IMR-90 (cell line): ENCODE measurements around the gene TAC4. TPM values are rescaled to one million over a fixed set of nuclear protein-coding genes. Genes with fewer than 3 reads are reported as not detected.

Source experiments
- ATAC-seq: fragments of 200-7000 bp; cut with Tn5 transposase; 2 replicates; pipeline ENCODE4 v1.9.1; 2020; ENCODE audit warnings: low read depth, mild to moderate bottlenecking, moderate library complexity
- BruUV-seq: library from RNA; stranded (reverse); fragments of 400-500 nt; replicated peaks from 2 replicates; lab custom pipeline; 2021; lab: Mats Ljungman, UMichigan
- CTCF ChIA-PET: fragments of 300-600 bp; formaldehyde crosslinking; extraction: SDS; loops from one replicate; lab custom pipeline; 2021; ENCODE audit warnings: antibody characterized with exemption; lab: Yijun Ruan, JAX
- POLR2A ChIA-PET: fragments of 300-600 bp; sonication (Branson Sonifier 250); formaldehyde crosslinking; loops from one replicate; lab custom pipeline; 2022; ENCODE audit warnings: antibody characterized with exemption; ENCODE audit not compliant: unreplicated experiment; lab: Charles Lee
- DNase-seq: peaks from one replicate; pipeline ENCODE4 v3.0.0; 2013
- H2AFZ ChIP-seq: replicated peaks from 2 replicates; pipeline ENCODE3; 2013; ENCODE audit warnings: low read length, mild to moderate bottlenecking; ENCODE audit not compliant: poor library complexity
- H2AK5ac ChIP-seq: 2 replicates; pipeline ENCODE4 v1.6.1; 2013; ENCODE audit warnings: low read depth, low read length, inconsistent platforms
- H2AK9ac ChIP-seq: replicated peaks from 2 replicates; pipeline ENCODE3; 2013; ENCODE audit warnings: mild to moderate bottlenecking, low read depth, low read length, moderate library complexity; ENCODE audit not compliant: poor library complexity
- H2BK120ac ChIP-seq: 2 replicates; pipeline ENCODE4 v1.6.1; 2013; ENCODE audit warnings: low read depth, low read length, inconsistent platforms
- H2BK15ac ChIP-seq: 3 replicates; pipeline ENCODE4 v1.6.1; 2013; ENCODE audit warnings: low read depth, low read length, inconsistent platforms
- H2BK20ac ChIP-seq: 2 replicates; pipeline ENCODE4 v1.6.1; 2013; ENCODE audit warnings: low read depth, mild to moderate bottlenecking, inconsistent platforms, low read length, moderate library complexity
- H2BK5ac ChIP-seq: 2 replicates; pipeline ENCODE4 v1.6.1; 2013; ENCODE audit warnings: mild to moderate bottlenecking, low read depth, low read length, inconsistent platforms; ENCODE audit not compliant: poor library complexity, severe bottlenecking
- H3K14ac ChIP-seq: replicated peaks from 2 replicates; pipeline ENCODE4 v1.6.1; 2013; ENCODE audit warnings: low read depth, low read length, inconsistent platforms
- H3K18ac ChIP-seq: 2 replicates; pipeline ENCODE4 v1.6.1; 2013; ENCODE audit warnings: low read depth, low read length, control low read depth
- H3K23ac ChIP-seq: 2 replicates; pipeline ENCODE4 v1.6.1; 2013; ENCODE audit warnings: low read depth, low read length, inconsistent platforms
- H3K27ac ChIP-seq: 2 replicates; pipeline ENCODE4 v1.5.1; 2013; ENCODE audit warnings: mild to moderate bottlenecking, control low read depth, low read length; ENCODE audit not compliant: insufficient read depth
- H3K27me3 ChIP-seq: 2 replicates; pipeline ENCODE4 v1.6.1; 2013; ENCODE audit warnings: low read length; ENCODE audit not compliant: control insufficient read depth, insufficient read depth
- H3K36me3 ChIP-seq: 2 replicates; pipeline ENCODE4 v1.6.1; 2013; ENCODE audit warnings: low read length, mixed read lengths; ENCODE audit not compliant: control insufficient read depth, insufficient read depth
- H3K4ac ChIP-seq: 2 replicates; pipeline ENCODE4 v1.6.1; 2013; ENCODE audit warnings: low read depth, low read length, inconsistent platforms
- H3K4me1 ChIP-seq: 2 replicates; pipeline ENCODE4 v1.6.1; 2013; ENCODE audit warnings: low read length, mixed read lengths; ENCODE audit not compliant: control insufficient read depth, insufficient read depth
- H3K4me2 ChIP-seq: 2 replicates; pipeline ENCODE4 v1.6.1; 2013; ENCODE audit warnings: low read depth, mild to moderate bottlenecking, control low read depth, low read length, moderate library complexity
- H3K4me3 ChIP-seq: 2 replicates; pipeline ENCODE4 v1.5.1; 2013; ENCODE audit warnings: low read depth, mild to moderate bottlenecking, control low read depth, low read length, moderate library complexity; ENCODE audit not compliant: insufficient read depth
- H3K56ac ChIP-seq: 2 replicates; pipeline ENCODE4 v1.6.1; 2013; ENCODE audit warnings: low read length, inconsistent platforms; ENCODE audit not compliant: insufficient read depth; ENCODE audit errors: extremely low read depth
- H3K79me1 ChIP-seq, 2 experiments: 2 replicates each; pipeline ENCODE4 v1.6.1; 2013; ENCODE audit warnings: low read length in 2 of 2, inconsistent platforms in 1 of 2, low read depth in 1 of 2
- H3K9ac ChIP-seq: 2 replicates; pipeline ENCODE4 v1.6.1; 2013; ENCODE audit warnings: low read depth, low read length, control low read depth
- H3K9me1 ChIP-seq: 2 replicates; pipeline ENCODE4 v1.6.1; 2013; ENCODE audit warnings: low read length, inconsistent platforms; ENCODE audit not compliant: insufficient read depth
- H3K9me3 ChIP-seq: 2 replicates; pipeline ENCODE4 v1.6.1; 2013; ENCODE audit warnings: low read length; ENCODE audit not compliant: control insufficient read depth, insufficient read depth
- H4K20me1 ChIP-seq: 2 replicates; pipeline ENCODE4 v1.6.1; 2013; ENCODE audit warnings: low read length, inconsistent platforms; ENCODE audit not compliant: insufficient read depth
- H4K5ac ChIP-seq: 2 replicates; pipeline ENCODE4 v1.6.1; 2013; ENCODE audit warnings: mild to moderate bottlenecking, low read depth, low read length, control low read depth
- H4K8ac ChIP-seq, 2 experiments: 2 replicates each; pipeline ENCODE4 v1.6.1; 2013; ENCODE audit warnings: low read depth in 2 of 2, low read length in 2 of 2, control low read depth in 1 of 2, inconsistent platforms in 1 of 2
- H4K91ac ChIP-seq: 2 replicates; pipeline ENCODE4 v1.6.1; 2013; ENCODE audit warnings: low read depth, low read length, inconsistent platforms; ENCODE audit not compliant: insufficient read depth
- BHLHE40 ChIP-seq: fragments of 150-350 bp; IDR thresholded peaks from 2 replicates; pipeline ENCODE4 v1.6.1; 2016; ENCODE audit warnings: mild to moderate bottlenecking, low read depth, low read length
- CEBPB ChIP-seq: IDR thresholded peaks from 2 replicates; pipeline ENCODE4 v1.6.1; 2012; ENCODE audit warnings: low read depth, low read length, improper control_type of control experiment
- CTCF ChIP-seq: conservative IDR thresholded peaks from 2 replicates; pipeline ENCODE4 v1.5.1; 2012; ENCODE audit warnings: mild to moderate bottlenecking, low read depth, low read length, improper control_type of control experiment
- ELK1 ChIP-seq: fragments of 150-350 bp; IDR thresholded peaks from 2 replicates; pipeline ENCODE4 v1.6.1; 2016; ENCODE audit warnings: low read depth, mild to moderate bottlenecking, low read length, moderate library complexity, borderline replicate concordance
- FOS ChIP-seq: fragments of 150-350 bp; IDR thresholded peaks from 2 replicates; pipeline ENCODE4 v1.6.1; 2016; ENCODE audit warnings: low read depth, low read length
- MAFK ChIP-seq: IDR thresholded peaks from 2 replicates; pipeline ENCODE4 v1.6.1; 2012; ENCODE audit warnings: low read depth, low read length, improper control_type of control experiment
- MXI1 ChIP-seq: IDR thresholded peaks from 2 replicates; pipeline ENCODE4 v1.6.1; 2012; ENCODE audit warnings: low read depth, mild to moderate bottlenecking, low read length, moderate library complexity, borderline replicate concordance
- RAD21 ChIP-seq: IDR thresholded peaks from 2 replicates; pipeline ENCODE4 v1.6.1; 2012; ENCODE audit warnings: low read length, improper control_type of control experiment
- RCOR1 ChIP-seq: IDR thresholded peaks from 2 replicates; pipeline ENCODE4 v1.6.1; 2012; ENCODE audit warnings: mild to moderate bottlenecking, low read length, improper control_type of control experiment; ENCODE audit not compliant: insufficient replicate concordance
- RFX5 ChIP-seq: IDR thresholded peaks from 2 replicates; pipeline ENCODE4 v1.8.0; 2012; ENCODE audit warnings: low read depth, mild to moderate bottlenecking, low read length, moderate library complexity
- SMC3 ChIP-seq: fragments of 150-350 bp; IDR thresholded peaks from 2 replicates; pipeline ENCODE4 v1.6.1; 2016; ENCODE audit warnings: low read depth, mild to moderate bottlenecking, antibody characterized with exemption, low read length, moderate library complexity
- USF2 ChIP-seq: fragments of 150-350 bp; IDR thresholded peaks from 2 replicates; pipeline ENCODE4 v1.6.1; 2017; ENCODE audit warnings: mild to moderate bottlenecking, antibody characterized with exemption, low read length, low read depth
- WGBS, 2 experiments: methylation state at CpG; one replicate each; pipeline versions ENCODE4 v1.1.5 to v1.1.7; 2013; ENCODE audit warnings: missing lambda C conversion rate in 2 of 2; ENCODE audit not compliant: insufficient read length in 1 of 2; ENCODE audit errors: extremely low coverage in 2 of 2; 5-methylcytosine and 5-hydroxymethylcytosine counted together
- dilution Hi-C: fragments of 300-500 bp; cut with HindIII; formaldehyde crosslinking; loops from one replicate; pipeline ENCODE4 v1.14.3; 2018; ENCODE audit warnings: low sequenced_read_pairs; ENCODE audit not compliant: unreplicated experiment
- in situ Hi-C: fragments of 300-500 bp; cut with MboI; formaldehyde crosslinking; loops from 3 replicates; pipeline ENCODE4 v1.14.3; 2019; ENCODE audit warnings: low sequenced_read_pairs, inconsistent platforms, mixed read lengths
- intact Hi-C: fragments of 100-400 bp; cut with micrococcal nuclease; formaldehyde crosslinking; loops from 2 replicates; pipeline ENCODE4 v1.10.0; 2022
- polyA plus RNA-seq, 3 experiments: library from polyadenylated mRNA; depleted of rRNA; stranded (reverse); fragments of >200 nt; gene quantifications; 2 replicates each; pipeline ENCODE4 v1.2.3, GENCODE V29; 2012; ENCODE audit warnings: low replicate concordance in 1 of 3
- total RNA-seq: library from RNA; depleted of rRNA; stranded (reverse); fragments of >200 nt; gene quantifications from 2 replicates; pipeline ENCODE4 v1.2.3, GENCODE V29; 2012

TAC4 gene
- total and polyA plus RNA-seq, 2 of the 4 experiments (the other 2 are of a cell fraction): not detected

GRCh38 chr17:49869038-49869374 is 21.1 kb upstream of the TAC4 start:
- no peak overlapping the region for H4K5ac ChIP-seq
- dilution Hi-C loops: no loop called here
- H3K4me1 ChIP-seq: peaks cover 5% of the 10 kb centered on the region; the same call in 1 of the 2 replicates
- no peak overlapping the region for H3K23ac ChIP-seq
- intact Hi-C loops: no loop called here
- H4K20me1 ChIP-seq: no peaks in the 10 kb centered on the region
- no peak overlapping the region for H2AK9ac ChIP-seq
- H3K36me3 ChIP-seq: no peaks in the 10 kb centered on the region
- POLR2A ChIA-PET: no interaction called here
- H4K91ac ChIP-seq: no peak overlapping the region
- no peak overlapping the region for H3K4ac ChIP-seq
- H2BK15ac ChIP-seq: no peak overlapping the region
- no peak overlapping the region for H3K9ac ChIP-seq
- H2BK120ac ChIP-seq: no peak overlapping the region
- H3K56ac ChIP-seq: no peak overlapping the region
- TF ChIP-seq BHLHE40: no peak
- TF ChIP-seq USF2: no peak
- no peak for TF ChIP-seq MXI1
- TF ChIP-seq FOS: no peak
- TF ChIP-seq MAFK: no peak
- no peak for TF ChIP-seq RAD21
- no peak for TF ChIP-seq RCOR1
- TF ChIP-seq ELK1: no peak
- no peak for TF ChIP-seq CEBPB
- TF ChIP-seq SMC3: no peak
- no peak for TF ChIP-seq CTCF
- TF ChIP-seq RFX5: no peak
- no peak overlapping the region for H4K8ac ChIP-seq
- no peak overlapping the region for H3K18ac ChIP-seq
- no peak overlapping the region for H3K4me3 ChIP-seq
- H2BK20ac ChIP-seq: no peak overlapping the region
- ATAC-seq (no peak), DNase-seq (no peak)
- no peaks in the 10 kb centered on the region for H3K9me3 ChIP-seq
- no peak overlapping the region for H3K4me2 ChIP-seq
- peaks cover 80% of the 10 kb centered on the region for H3K27me3 ChIP-seq
- H3K9me1 ChIP-seq: no peaks in the 10 kb centered on the region
- H3K79me1 ChIP-seq: no peaks in the 10 kb centered on the region
- WGBS, 2 experiments: no CpG with 5 or more reads among the region's 1 CpG
- in situ Hi-C loops: no loop called here
- H2AK5ac ChIP-seq: no peak overlapping the region
- CTCF ChIA-PET: no interaction called here
- H3K14ac ChIP-seq: no peak overlapping the region
- no peak overlapping the region for H2BK5ac ChIP-seq
- no peak overlapping the region for H2AFZ ChIP-seq
- no peak overlapping the region for H3K27ac ChIP-seq
- no TSS peak for BruUV-seq
